WTC11 (cell line): ENCODE measurements around the gene WRAP73. TPM values are rescaled to one million over a fixed set of nuclear protein-coding genes. Genes with fewer than 3 reads are reported as not detected.

ENCODE experiments used
- ATAC-seq: fragments of 200-7000 bp; cut with Tn5 transposase; 2 replicates; pipeline ENCODE4 v1.10.0; 2021; ENCODE audit warnings: mild to moderate bottlenecking, moderate library complexity
- CTCF ChIA-PET: fragments of 300-600 bp; sonication (Branson Sonifier 250); formaldehyde crosslinking; loops from one replicate; lab custom pipeline; 2021; ENCODE audit warnings: antibody characterized with exemption; lab: Charles Lee
- POLR2A ChIA-PET: fragments of 350-600 bp; sonication (Branson Sonifier 250); formaldehyde crosslinking; loops from one replicate; lab custom pipeline; 2021; ENCODE audit warnings: antibody characterized with exemption; lab: Charles Lee
- DNase-seq: peaks from one replicate; pipeline ENCODE4 v3.0.0; 2021; ENCODE audit warnings: low spot score
- H3K27ac Mint-ChIP-seq: 2 replicates; pipeline ENCODE4 v1.8.0; 2021; ENCODE audit warnings: mixed read lengths
- H3K27me3 Mint-ChIP-seq: 2 replicates; pipeline ENCODE4 v1.8.0; 2021; ENCODE audit warnings: low read depth, mild to moderate bottlenecking, moderate library complexity, mixed read lengths
- H3K36me3 Mint-ChIP-seq: 2 replicates; pipeline ENCODE4 v1.8.0; 2021; ENCODE audit warnings: mixed read lengths
- H3K4me1 Mint-ChIP-seq: 2 replicates; pipeline ENCODE4 v1.8.0; 2022; ENCODE audit warnings: mixed read lengths
- H3K4me3 Mint-ChIP-seq: 2 replicates; pipeline ENCODE4 v1.8.0; 2021; ENCODE audit warnings: mild to moderate bottlenecking, moderate library complexity, mixed read lengths
- H3K9me3 Mint-ChIP-seq: 2 replicates; pipeline ENCODE4 v1.8.0; 2021; ENCODE audit warnings: mixed read lengths
- ATF1 ChIP-seq: sonication (generic); formaldehyde crosslinking; IDR thresholded peaks from 2 replicates; pipeline ENCODE4 v1.8.1; 2023; ENCODE audit warnings: mild to moderate bottlenecking, moderate library complexity, missing genetic modification reagents
- E2F4 ChIP-seq: sonication (generic); formaldehyde crosslinking; IDR thresholded peaks from 2 replicates; pipeline ENCODE4 v1.8.1; 2022; ENCODE audit warnings: low read depth, mild to moderate bottlenecking, moderate library complexity, missing genetic modification reagents, borderline replicate concordance
- ESRRA ChIP-seq: sonication (generic); formaldehyde crosslinking; IDR thresholded peaks from 2 replicates; pipeline ENCODE4 v1.8.1; 2022; ENCODE audit warnings: mild to moderate bottlenecking, missing genetic modification reagents, borderline replicate concordance
- ETV6 ChIP-seq: sonication (generic); formaldehyde crosslinking; IDR thresholded peaks from 2 replicates; pipeline ENCODE4 v1.8.1; 2022; ENCODE audit warnings: mild to moderate bottlenecking, missing genetic modification reagents
- FOXP1 ChIP-seq: sonication (generic); formaldehyde crosslinking; IDR thresholded peaks from 2 replicates; pipeline ENCODE4 v1.8.0; 2022; ENCODE audit warnings: missing genetic modification reagents, mild to moderate bottlenecking, moderate library complexity, borderline replicate concordance
- FOXP4 ChIP-seq: sonication (generic); formaldehyde crosslinking; IDR thresholded peaks from 2 replicates; pipeline ENCODE4 v1.8.0; 2022; ENCODE audit warnings: mild to moderate bottlenecking, missing genetic modification reagents
- GTF2I ChIP-seq: fragments of 250-450 bp; sonication (Bioruptor Pico); conservative IDR thresholded peaks from 2 replicates; pipeline ENCODE4 v1.4.0; 2021; ENCODE audit warnings: mild to moderate bottlenecking
- JUN ChIP-seq: sonication (generic); formaldehyde crosslinking; IDR thresholded peaks from 2 replicates; pipeline ENCODE4 v1.8.0; 2023; ENCODE audit warnings: mild to moderate bottlenecking, missing genetic modification reagents
- NFYB ChIP-seq: sonication (generic); formaldehyde crosslinking; conservative IDR thresholded peaks from 2 replicates; pipeline ENCODE4 v1.8.0; 2022; ENCODE audit warnings: low read depth, missing genetic modification reagents
- NR1H2 ChIP-seq: sonication (generic); formaldehyde crosslinking; IDR thresholded peaks from 2 replicates; pipeline ENCODE4 v1.9.0; 2021; ENCODE audit warnings: mild to moderate bottlenecking, moderate library complexity, missing genetic modification reagents
- RORB ChIP-seq: fragments of 250-450 bp; sonication (Bioruptor Pico); IDR thresholded peaks from 2 replicates; pipeline ENCODE4 v1.9.0; 2021; ENCODE audit warnings: mild to moderate bottlenecking
- SP1 ChIP-seq: sonication (generic); formaldehyde crosslinking; conservative IDR thresholded peaks from 2 replicates; pipeline ENCODE4 v1.8.1; 2022; ENCODE audit warnings: missing genetic modification reagents
- ZMAT4 ChIP-seq: fragments of 250-450 bp; sonication (Bioruptor Pico); IDR thresholded peaks from 2 replicates; pipeline ENCODE4 v1.9.0; 2021; ENCODE audit warnings: mild to moderate bottlenecking
- ZNF396 ChIP-seq: fragments of 250-450 bp; sonication (Bioruptor Pico); IDR thresholded peaks from 2 replicates; pipeline ENCODE4 v1.8.0; 2021; ENCODE audit warnings: mild to moderate bottlenecking, moderate library complexity, borderline replicate concordance
- ZNF671 ChIP-seq: fragments of 250-450 bp; sonication (Bioruptor Pico); IDR thresholded peaks from 2 replicates; pipeline ENCODE4 v1.8.0; 2021; ENCODE audit warnings: mild to moderate bottlenecking
- total RNA-seq: library from RNA; stranded (reverse); gene quantifications from 3 replicates; pipeline ENCODE4 v1.2.3, GENCODE V29; 2021
- TF ChIP-seq, protein P1 (sequence below): fragments of 250-450 bp; sonication (Bioruptor Pico); IDR thresholded peaks from 2 replicates; pipeline ENCODE4 v1.9.0; 2021; ENCODE audit warnings: mild to moderate bottlenecking

WRAP73 gene
- total RNA-seq, 1 experiment from 2014 or later, result 39.2 TPM

DNA sequence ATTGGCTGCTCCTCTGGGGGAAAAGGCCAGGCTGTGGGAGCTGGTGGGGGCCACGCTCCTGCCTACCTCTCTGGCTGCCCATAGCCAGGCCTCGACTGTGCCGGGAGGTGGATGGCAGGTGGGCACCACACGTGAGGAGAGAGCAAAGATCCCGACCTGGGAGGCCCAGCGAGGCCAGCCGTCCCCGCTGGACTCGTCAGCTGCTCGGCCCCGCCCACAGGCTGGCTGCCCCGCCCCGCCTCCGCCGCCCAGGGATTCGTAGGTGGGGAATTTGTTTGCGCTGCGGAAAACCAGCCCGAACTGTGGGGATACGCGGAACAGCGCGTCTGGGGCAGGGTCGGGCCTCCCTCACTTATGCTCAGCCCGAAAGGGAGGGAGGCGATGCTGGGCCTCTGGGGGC is 34.1 kb upstream of the WRAP73 start:
- peak; percentile 88 for DNase-seq
- H3K27me3 Mint-ChIP-seq, result peaks cover 7% of the 10 kb centered on the region
- peaks cover 3% of the 10 kb centered on the region; the same call in 1 of the 2 replicates for H3K36me3 Mint-ChIP-seq
- peaks cover 15% of the 10 kb centered on the region for H3K4me1 Mint-ChIP-seq
- ChIA-PET CTCF (interaction anchor here (1.7 to 4.3 kb wide), 3 partner anchors 12 to 43 kb away, joined by 4 to 17 read pairs (median 17); no protein-coding TSS in a partner anchor), POLR2A (interaction anchor here (0.6 kb wide), 1 partner anchor 115 kb away, joined by 4 read pairs; no protein-coding TSS in a partner anchor)
- no peak overlapping the region for H3K27ac Mint-ChIP-seq
- peak; percentile 74 for ATAC-seq
- no peak overlapping the region; the same call in 1 of the 2 replicates for H3K4me3 Mint-ChIP-seq
- peaks cover 6% of the 10 kb centered on the region; the same call in 1 of the 2 replicates for H3K9me3 Mint-ChIP-seq
- TF ChIP-seq ZNF671 (CRISPR knock-in tag) (no peak), FOXP1 (peak; percentile 8; the same call in 1 of the 2 replicates)
- TF ChIP-seq, protein P1, sequence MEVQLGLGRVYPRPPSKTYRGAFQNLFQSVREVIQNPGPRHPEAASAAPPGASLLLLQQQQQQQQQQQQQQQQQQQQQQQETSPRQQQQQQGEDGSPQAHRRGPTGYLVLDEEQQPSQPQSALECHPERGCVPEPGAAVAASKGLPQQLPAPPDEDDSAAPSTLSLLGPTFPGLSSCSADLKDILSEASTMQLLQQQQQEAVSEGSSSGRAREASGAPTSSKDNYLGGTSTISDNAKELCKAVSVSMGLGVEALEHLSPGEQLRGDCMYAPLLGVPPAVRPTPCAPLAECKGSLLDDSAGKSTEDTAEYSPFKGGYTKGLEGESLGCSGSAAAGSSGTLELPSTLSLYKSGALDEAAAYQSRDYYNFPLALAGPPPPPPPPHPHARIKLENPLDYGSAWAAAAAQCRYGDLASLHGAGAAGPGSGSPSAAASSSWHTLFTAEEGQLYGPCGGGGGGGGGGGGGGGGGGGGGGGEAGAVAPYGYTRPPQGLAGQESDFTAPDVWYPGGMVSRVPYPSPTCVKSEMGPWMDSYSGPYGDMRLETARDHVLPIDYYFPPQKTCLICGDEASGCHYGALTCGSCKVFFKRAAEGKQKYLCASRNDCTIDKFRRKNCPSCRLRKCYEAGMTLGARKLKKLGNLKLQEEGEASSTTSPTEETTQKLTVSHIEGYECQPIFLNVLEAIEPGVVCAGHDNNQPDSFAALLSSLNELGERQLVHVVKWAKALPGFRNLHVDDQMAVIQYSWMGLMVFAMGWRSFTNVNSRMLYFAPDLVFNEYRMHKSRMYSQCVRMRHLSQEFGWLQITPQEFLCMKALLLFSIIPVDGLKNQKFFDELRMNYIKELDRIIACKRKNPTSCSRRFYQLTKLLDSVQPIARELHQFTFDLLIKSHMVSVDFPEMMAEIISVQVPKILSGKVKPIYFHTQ (CRISPR knock-in tag), result no peak

GRCh38 chr1:3683197-3683596 is 33.3 kb upstream of the WRAP73 start:
- Mint-ChIP-seq H3K4me3 (no peak overlapping the region), H3K27ac (no peak overlapping the region), H3K9me3 (peaks cover 6% of the 10 kb centered on the region; the same call in 1 of the 2 replicates), H3K4me1 (peaks cover 10% of the 10 kb centered on the region), H3K27me3 (peaks cover 7% of the 10 kb centered on the region), H3K36me3 (peaks cover 3% of the 10 kb centered on the region; the same call in 1 of the 2 replicates)
- no peak for DNase-seq
- ChIA-PET CTCF (interaction anchor here (1.0 to 4.3 kb wide), 3 partner anchors 12 to 64 kb away, joined by 3 to 17 read pairs (median 17); no protein-coding TSS in a partner anchor), POLR2A (interaction anchor here (0.6 kb wide), 1 partner anchor 116 kb away, joined by 4 read pairs; no protein-coding TSS in a partner anchor)
- no peak for ATAC-seq
- no peak for TF ChIP-seq ETV6
- TF ChIP-seq GTF2I (CRISPR knock-in tag), result peak; percentile 86
- no peak for TF ChIP-seq ESRRA (CRISPR knock-in tag)
- no peak for TF ChIP-seq ZNF396

- no peak overlapping the region for H3K27ac Mint-ChIP-seq
- no peak for ATAC-seq
- DNase-seq, result no peak
- TF ChIP-seq JUN (CRISPR knock-in tag) (no peak), NR1H2 (CRISPR knock-in tag) (no peak), ZMAT4 (CRISPR knock-in tag) (no peak)
- H3K36me3 Mint-ChIP-seq, result peaks cover 3% of the 10 kb centered on the region; the same call in 1 of the 2 replicates
- peaks cover 7% of the 10 kb centered on the region for H3K27me3 Mint-ChIP-seq
- peaks cover 6% of the 10 kb centered on the region; the same call in 1 of the 2 replicates for H3K9me3 Mint-ChIP-seq
- H3K4me3 Mint-ChIP-seq, result no peak overlapping the region
- H3K4me1 Mint-ChIP-seq, result peaks cover 9% of the 10 kb centered on the region
- CTCF ChIA-PET, result interaction anchor here (1.0 to 4.3 kb wide), 6 partner anchors 13 to 191 kb away, joined by 3 to 17 read pairs (median 6); no protein-coding TSS in a partner anchor
- POLR2A ChIA-PET, result no interaction called here
Measured at GRCh38 chr1:3681898-3682806, 32.2 kb upstream of the WRAP73 start.

DNA sequence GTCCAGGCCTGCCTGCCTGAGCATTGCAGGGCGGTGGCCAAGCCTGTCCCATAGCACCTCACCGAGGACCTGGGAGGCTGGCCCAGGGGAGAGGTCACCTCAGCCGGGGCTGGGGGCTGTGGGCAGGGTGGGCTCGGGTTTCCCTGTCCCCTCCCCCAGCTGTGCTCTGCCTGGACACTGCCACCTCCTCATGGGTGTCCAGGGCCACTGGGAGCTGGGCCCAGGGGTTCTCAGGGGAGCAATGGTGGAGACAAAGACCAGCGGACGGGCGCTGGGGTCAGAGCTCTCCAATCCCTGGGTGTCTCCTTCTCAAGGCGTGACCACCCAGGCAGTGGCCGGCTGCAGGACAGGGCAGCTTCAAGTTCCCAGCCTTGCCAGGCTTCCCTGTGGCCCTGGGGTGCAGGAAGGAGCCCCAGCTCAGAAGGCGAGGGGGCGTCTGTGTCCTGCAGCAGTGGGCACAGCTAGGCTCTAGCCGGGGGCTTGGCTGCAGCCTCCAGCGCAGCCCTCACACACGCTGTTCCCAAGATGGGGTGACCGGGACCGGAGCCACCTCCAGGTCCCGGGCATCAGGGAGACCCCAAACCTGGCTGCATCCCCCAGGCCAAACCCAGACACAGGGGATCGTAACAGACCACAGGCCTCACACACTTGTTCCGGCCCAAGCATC is 31.5 kb upstream of the WRAP73 start:
- CTCF ChIA-PET, result interaction anchor here (1.0 to 4.0 kb wide), 4 partner anchors 14 to 190 kb away, joined by 3 to 17 read pairs (median 6); no protein-coding TSS in a partner anchor
- H3K27me3 Mint-ChIP-seq, result peaks cover 7% of the 10 kb centered on the region
- H3K4me3 Mint-ChIP-seq, result no peak overlapping the region
- ATAC-seq, result no peak
- peaks cover 3% of the 10 kb centered on the region; the same call in 1 of the 2 replicates for H3K36me3 Mint-ChIP-seq
- POLR2A ChIA-PET, result no interaction called here
- peaks cover 9% of the 10 kb centered on the region for H3K4me1 Mint-ChIP-seq
- peaks cover 6% of the 10 kb centered on the region; the same call in 1 of the 2 replicates for H3K9me3 Mint-ChIP-seq
- no peak for DNase-seq
- H3K27ac Mint-ChIP-seq, result no peak overlapping the region
- no peak for TF ChIP-seq NFYB (CRISPR knock-in tag)
- TF ChIP-seq SP1 (CRISPR knock-in tag), result no peak
- no peak for TF ChIP-seq RORB (CRISPR knock-in tag)
- TF ChIP-seq E2F4 (CRISPR knock-in tag), result no peak
- no peak for TF ChIP-seq ESRRA (CRISPR knock-in tag)
- no peak for TF ChIP-seq FOXP4
- TF ChIP-seq ATF1 (CRISPR knock-in tag), result no peak
- TF ChIP-seq, protein P1 (CRISPR knock-in tag), result no peak
